GM23338 (cell line): Measurements from ENCODE around the gene TENM4. TPM values are rescaled to one million over a fixed set of nuclear protein-coding genes. Genes with fewer than 3 reads are reported as not detected.

Experiments
- ATAC-seq: fragments of 200-7000 bp; cut with Tn5 transposase; 3 replicates; pipeline ENCODE4 v1.9.1; 2020
- DNase-seq: peaks from one replicate; pipeline ENCODE4 v3.0.0-alpha.2; 2015; ENCODE audit warnings: low spot score
- H2AFZ ChIP-seq: fragments of 200-600 bp; sonication (generic); 2 replicates; pipeline ENCODE4 v1.8.0; 2016; ENCODE audit warnings: antibody characterized with exemption, mild to moderate bottlenecking, moderate library complexity
- H3F3A ChIP-seq: fragments of 200-600 bp; sonication (generic); replicated peaks from 2 replicates; pipeline ENCODE4 v1.8.0; 2017; ENCODE audit warnings: antibody characterized with exemption, mixed run types, low read depth
- H3K27ac ChIP-seq: fragments of 200-600 bp; sonication (generic); 2 replicates; pipeline ENCODE4 v1.6.1; 2016; ENCODE audit warnings: low read depth
- H3K27me3 ChIP-seq: fragments of 200-600 bp; sonication (generic); 2 replicates; pipeline ENCODE4 v1.8.0; 2016; ENCODE audit warnings: mild to moderate bottlenecking, mixed run types, moderate library complexity; ENCODE audit not compliant: insufficient read depth
- H3K36me3 ChIP-seq: fragments of 200-600 bp; sonication (generic); 2 replicates; pipeline ENCODE4 v1.8.0; 2016; ENCODE audit warnings: mild to moderate bottlenecking; ENCODE audit not compliant: insufficient read depth
- H3K4me1 ChIP-seq: fragments of 200-600 bp; sonication (generic); 2 replicates; pipeline ENCODE4 v1.8.0; 2016; ENCODE audit warnings: mild to moderate bottlenecking, moderate library complexity; ENCODE audit not compliant: insufficient read depth
- H3K4me2 ChIP-seq: fragments of 200-600 bp; sonication (generic); 2 replicates; pipeline ENCODE4 v1.7.1; 2017; ENCODE audit warnings: mixed run types
- H3K4me3 ChIP-seq: fragments of 200-600 bp; sonication (generic); 2 replicates; pipeline ENCODE4 v1.6.1; 2016; ENCODE audit warnings: mixed run types
- H3K79me2 ChIP-seq: fragments of 200-600 bp; sonication (generic); replicated peaks from 2 replicates; pipeline ENCODE4 v1.8.0; 2017; ENCODE audit warnings: mild to moderate bottlenecking; ENCODE audit not compliant: insufficient read depth
- H3K9me2 ChIP-seq: fragments of 200-600 bp; sonication (generic); 2 replicates; pipeline ENCODE4 v1.8.0; 2017; ENCODE audit not compliant: insufficient read depth
- H4K20me1 ChIP-seq: fragments of 200-600 bp; sonication (generic); replicated peaks from 2 replicates; pipeline ENCODE4 v1.8.0; 2017; ENCODE audit warnings: mild to moderate bottlenecking; ENCODE audit not compliant: insufficient read depth
- H3K27ac Mint-ChIP-seq: 2 replicates; pipeline ENCODE4 v1.8.0; 2020; ENCODE audit warnings: inconsistent platforms, mild to moderate bottlenecking, moderate library complexity, mixed read lengths
- H3K27me3 Mint-ChIP-seq: 3 replicates; pipeline ENCODE4 v1.8.0; 2022; ENCODE audit warnings: low read depth, mild to moderate bottlenecking, moderate library complexity, mixed read lengths, inconsistent platforms; ENCODE audit not compliant: insufficient read depth, poor library complexity
- H3K36me3 Mint-ChIP-seq: 3 replicates; pipeline ENCODE4 v1.8.0; 2021; ENCODE audit warnings: low read depth, mild to moderate bottlenecking, inconsistent platforms, moderate library complexity, mixed read lengths
- H3K4me1 Mint-ChIP-seq: 3 replicates; pipeline ENCODE4 v1.8.0; 2020; ENCODE audit warnings: mild to moderate bottlenecking, inconsistent platforms, mixed read lengths
- H3K4me3 Mint-ChIP-seq: 3 replicates; pipeline ENCODE4 v1.8.0; 2021; ENCODE audit warnings: moderate library complexity, mild to moderate bottlenecking, inconsistent platforms, mixed read lengths
- H3K9me3 Mint-ChIP-seq: 3 replicates; pipeline ENCODE4 v1.8.0; 2020; ENCODE audit warnings: moderate library complexity, mild to moderate bottlenecking, inconsistent platforms, mixed read lengths
- CREB1 ChIP-seq: fragments of 250-450 bp; sonication (Bioruptor Pico); IDR thresholded peaks from 2 replicates; pipeline ENCODE4 v1.5.0; 2020; ENCODE audit warnings: low read depth, mild to moderate bottlenecking, moderate library complexity
- CTCF ChIP-seq, 2 experiments: fragments of 200-600 bp in 1 of 2; sonication (generic) in 1 of 2; conservative IDR thresholded peaks; 2 replicates each; pipeline versions ENCODE4 v1.5.1 to v1.6.1; 2016 to 2017; ENCODE audit warnings: antibody characterized with exemption in 2 of 2, low read depth in 2 of 2, mild to moderate bottlenecking in 2 of 2, moderate library complexity in 1 of 2
- JUNB ChIP-seq: IDR thresholded peaks from one replicate; pipeline ENCODE4 v1.6.1; 2016; ENCODE audit warnings: antibody characterized with exemption; ENCODE audit not compliant: unreplicated experiment
- REST ChIP-seq: IDR thresholded peaks from one replicate; pipeline ENCODE4 v1.6.1; 2018; ENCODE audit warnings: antibody characterized with exemption; ENCODE audit not compliant: unreplicated experiment
- STAT1 ChIP-seq: IDR thresholded peaks from one replicate; pipeline ENCODE4 v1.6.1; 2016; ENCODE audit warnings: antibody characterized with exemption; ENCODE audit not compliant: unreplicated experiment
- ZNF331 ChIP-seq: fragments of 250-450 bp; sonication (Bioruptor Pico); IDR thresholded peaks from 2 replicates; pipeline ENCODE4 v1.5.0; 2020; ENCODE audit warnings: low read depth, mild to moderate bottlenecking, moderate library complexity
- ZNF462 ChIP-seq: fragments of 250-450 bp; sonication (Bioruptor Pico); IDR thresholded peaks from 2 replicates; pipeline ENCODE4 v1.5.0; 2020; ENCODE audit warnings: mild to moderate bottlenecking, moderate library complexity
- polyA plus RNA-seq: library from polyadenylated mRNA; unstranded; fragments of >200 nt; fragmentation: Nextera tagmentation; extraction: Ambion mirVana; gene quantifications from 2 replicates; pipeline ENCODE4 v1.2.1, GENCODE V29; 2016
- total RNA-seq: library from RNA; depleted of rRNA; stranded (reverse); fragments of >200 nt; shearing (Covaris generic); gene quantifications from 2 replicates; pipeline ENCODE4 v1.2.3, GENCODE V29; 2014

TENM4 gene
- total and polyA plus RNA-seq, 2 experiments from 2014 or later: 7.3 TPM

GRCh38 chr11:79481795-79482194, 41.0 kb upstream of the TENM4 start:
- H3K9me2 ChIP-seq: peaks cover 6% of the 10 kb centered on the region; the same call in 1 of the 2 replicates
- Mint-ChIP-seq H3K27ac (no peak overlapping the region), H3K27me3 (peaks cover 8% of the 10 kb centered on the region), H3K9me3 (peaks cover 6% of the 10 kb centered on the region; the same call in 2 of the 3 replicates), H3K4me1 (peaks cover 19% of the 10 kb centered on the region), H3K36me3 (0 out of 3 replicates have a peak, but pooled peaks cover 3% of the 10 kb centered on the region), H3K4me3 (no peak overlapping the region)
- TF ChIP-seq ZNF462 (CRISPR knock-in tag) (no peak), JUNB (no peak), ZNF331 (CRISPR knock-in tag) (no peak), REST (no peak), CTCF (conservative IDR thresholded peaks at IDR 0.05; ENCODE audit: low read depth in 2 of 2) (no peak), CREB1 (no peak), STAT1 (no peak)
- ATAC-seq (no peak), DNase-seq (no peak)
- peak overlapping the region; percentile 25; the same call in 1 of the 2 replicates for H2AFZ ChIP-seq
- H3K27ac ChIP-seq: no peak overlapping the region
- peaks cover 14% of the 10 kb centered on the region for H3K4me1 ChIP-seq
- H3F3A ChIP-seq: no peaks in the 10 kb centered on the region
- H3K4me3 ChIP-seq: no peak overlapping the region
- H3K4me2 ChIP-seq: no peak overlapping the region
- no peaks in the 10 kb centered on the region for H3K27me3 ChIP-seq
- H3K36me3 ChIP-seq: no peaks in the 10 kb centered on the region
- H3K79me2 ChIP-seq: no peaks in the 10 kb centered on the region
- H4K20me1 ChIP-seq: no peaks in the 10 kb centered on the region
